HG02973 (cell line): ENCODE data around the gene MCOLN1.

Source experiments
- ATAC-seq: cut with Tn5 transposase; IDR thresholded peaks from one replicate; pipeline ENCODE4 v1.9.1; 2021; ENCODE audit warnings: moderate library complexity; ENCODE audit not compliant: unreplicated experiment

MCOLN1 gene

GRCh38 chr19:7522072-7522922 lies at the start of gene MCOLN1:
Gene MCOLN1 (plus strand): TSS chr19:7522624. CDS start chr19:7522751, 127 bp downstream.
- ATAC-seq: peak; percentile 74

- ATAC-seq: no peak
Measured at GRCh38 chr19:7475665-7476064, 46.8 kb upstream of the MCOLN1 start.

- ATAC-seq: no peak
Measured at GRCh38 chr19:7476241-7476640, 46.2 kb upstream of the MCOLN1 start.

GRCh38 chr19:7476777-7477494 lies 45.5 kb upstream of the MCOLN1 start:
- ATAC-seq: no peak

GRCh38 chr19:7477758-7478157 lies 44.7 kb upstream of the MCOLN1 start:
- no peak for ATAC-seq

- ATAC-seq: no peak
Measured at GRCh38 chr19:7478173-7478842, 44.1 kb upstream of the MCOLN1 start.

- no peak for ATAC-seq
Measured at GRCh38 chr19:7478843-7479227, 43.6 kb upstream of the MCOLN1 start.

GRCh38 chr19:7480222-7480969 lies 42.0 kb upstream of the MCOLN1 start:
- ATAC-seq: no peak

- no peak for ATAC-seq
Measured at GRCh38 chr19:7480970-7481255, 41.5 kb upstream of the MCOLN1 start.

- ATAC-seq: no peak
Measured at GRCh38 chr19:7482584-7483439, 39.6 kb upstream of the MCOLN1 start.

- no peak for ATAC-seq
Measured at GRCh38 chr19:7483720-7484201, 38.7 kb upstream of the MCOLN1 start.

GRCh38 chr19:7486923-7487322 lies 35.5 kb upstream of the MCOLN1 start:
- no peak for ATAC-seq

GRCh38 chr19:7488736-7489353 lies 33.6 kb upstream of the MCOLN1 start, which contains the start of gene PEX11G:
Gene PEX11G (minus strand): TSS chr19:7489035. CDS start chr19:7489010, 25 bp downstream.
- peak; percentile 62 for ATAC-seq

GRCh38 chr19:7489609-7490044 lies 32.8 kb upstream of the MCOLN1 start:
- no peak for ATAC-seq

- ATAC-seq: no peak
Measured at GRCh38 chr19:7492142-7492541, 30.3 kb upstream of the MCOLN1 start.

GRCh38 chr19:7492558-7492957 lies 29.9 kb upstream of the MCOLN1 start:
- no peak for ATAC-seq

GRCh38 chr19:7494416-7495098 lies 27.9 kb upstream of the MCOLN1 start:
- no peak for ATAC-seq

- no peak for ATAC-seq
Measured at GRCh38 chr19:7497292-7497691, 25.1 kb upstream of the MCOLN1 start.
